Activated T-helper 9 cell treated with anti-CD3 and anti-CD28 coated beads, Interleukin-2, amount 50 U/mL, for 16 hours (primary cell): ENCODE results near the gene RND3.

Source experiments
- DNase-seq: peaks from one replicate; pipeline ENCODE4 v3.0.0-alpha.2; 2020; ENCODE audit warnings: low read depth

The RND3 gene

DNA sequence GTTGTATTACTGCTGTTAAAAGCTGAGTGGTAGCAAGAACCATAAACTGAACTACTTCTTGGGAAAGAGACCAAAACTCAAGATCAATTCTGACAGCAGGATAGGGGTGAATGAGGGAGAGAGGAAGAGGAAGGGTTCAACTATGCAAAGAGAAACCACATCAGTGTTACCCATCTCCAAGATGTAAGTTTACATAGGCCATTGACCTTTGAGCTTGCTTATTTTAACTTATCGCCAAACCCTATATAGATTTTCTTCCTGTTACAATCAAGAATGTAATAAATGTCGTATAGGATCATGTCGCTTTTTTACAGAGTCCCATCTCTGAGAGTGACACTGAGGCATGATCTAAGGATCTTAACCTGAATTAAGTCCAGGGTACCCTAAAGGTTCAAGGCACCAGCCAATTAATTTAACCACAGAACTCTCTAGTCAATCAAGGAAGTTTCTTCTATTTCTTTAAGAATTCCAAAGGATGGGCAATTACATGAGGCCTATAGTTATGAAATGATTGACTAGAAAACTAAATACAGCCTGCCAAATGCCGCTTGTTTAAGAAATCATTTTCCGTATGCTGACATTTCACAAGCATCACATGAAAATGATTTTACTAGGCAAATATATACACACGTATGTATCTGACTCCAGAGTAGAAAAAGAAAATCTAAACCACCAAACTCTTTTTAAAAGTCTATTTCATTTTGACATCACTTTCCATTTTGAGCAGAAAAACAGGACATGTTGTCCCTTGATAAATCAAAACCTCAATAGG, 11.8 kb downstream of the RND3 start:
- DNase-seq: no peak

- no peak for DNase-seq
Measured at GRCh38 chr2:150474326-150475074, 13.0 kb downstream of the RND3 start.

GRCh38 chr2:150473767-150474166, 13.7 kb downstream of the RND3 start:
- DNase-seq: no peak

DNA sequence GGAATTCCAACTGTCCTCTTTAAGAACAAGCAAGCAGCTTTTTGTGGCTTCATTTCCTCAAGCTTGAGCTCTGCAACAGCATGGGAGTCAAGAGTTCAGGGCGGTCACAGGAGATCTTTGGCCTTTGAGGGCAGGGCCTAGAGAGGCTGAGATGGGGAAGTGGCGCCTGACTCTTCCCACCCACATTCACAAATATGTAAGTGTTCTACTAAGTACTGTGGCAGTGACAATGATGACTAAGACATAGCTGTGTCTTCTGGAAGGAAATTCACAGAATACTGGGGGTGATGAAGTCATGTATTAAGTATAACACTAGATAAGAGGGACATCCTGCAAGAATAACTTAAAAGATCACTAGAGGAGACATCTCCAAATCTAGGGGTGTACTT, 15.0 kb downstream of the RND3 start:
- DNase-seq: no peak

- DNase-seq: no peak
Measured at GRCh38 chr2:150471813-150472510, 15.5 kb downstream of the RND3 start.

GRCh38 chr2:150470435-150470834, 17.0 kb downstream of the RND3 start:
- DNase-seq: no peak

DNA sequence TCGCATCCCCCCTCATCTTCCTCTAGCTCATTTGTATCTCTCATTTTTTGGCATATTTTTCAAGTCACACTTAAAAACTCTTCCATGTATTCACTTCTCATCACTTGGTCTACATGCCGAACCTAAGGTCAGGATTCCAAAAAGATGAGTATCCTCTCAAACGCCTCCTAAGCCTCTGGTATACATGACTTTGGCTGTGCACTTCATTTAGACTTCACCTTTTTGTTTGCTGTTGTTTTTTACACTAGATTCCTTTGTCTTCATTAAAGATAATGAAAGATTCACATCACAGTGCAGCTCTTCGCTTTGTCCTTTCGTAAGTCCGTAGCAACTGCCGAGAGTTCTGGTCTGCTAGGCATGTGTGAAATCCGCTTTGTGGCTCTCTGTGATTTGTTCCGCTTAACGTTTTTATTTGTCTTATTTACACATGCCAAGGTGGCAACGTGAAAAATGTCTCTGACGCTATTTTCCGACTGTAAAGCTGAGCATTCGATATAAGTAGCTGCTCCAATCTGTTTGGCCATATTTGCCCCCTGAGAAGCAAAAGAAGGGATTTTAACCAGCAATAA, 17.7 kb downstream of the RND3 start:
- no peak for DNase-seq

GRCh38 chr2:150468350-150468960, 19.0 kb downstream of the RND3 start:
- no peak for DNase-seq

DNA sequence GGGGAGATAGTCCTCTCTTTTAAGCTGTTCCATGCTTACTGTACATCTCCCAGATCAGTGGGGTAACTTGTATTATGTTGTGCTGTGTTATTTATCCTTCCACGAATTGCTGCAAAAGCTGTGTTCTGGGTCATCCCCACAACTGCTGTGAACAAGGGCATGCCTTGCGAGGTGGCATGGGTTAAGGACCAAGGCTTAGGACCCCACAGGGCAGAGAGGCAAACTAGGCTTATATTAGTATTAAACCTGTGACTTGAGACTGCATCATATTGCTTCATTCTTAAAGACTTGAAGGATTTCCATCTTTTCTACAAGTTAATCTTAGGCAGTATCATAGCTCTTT, 19.9 kb downstream of the RND3 start:
- no peak for DNase-seq

GRCh38 chr2:150466741-150467620, 20.5 kb downstream of the RND3 start:
- DNase-seq: no peak

DNA sequence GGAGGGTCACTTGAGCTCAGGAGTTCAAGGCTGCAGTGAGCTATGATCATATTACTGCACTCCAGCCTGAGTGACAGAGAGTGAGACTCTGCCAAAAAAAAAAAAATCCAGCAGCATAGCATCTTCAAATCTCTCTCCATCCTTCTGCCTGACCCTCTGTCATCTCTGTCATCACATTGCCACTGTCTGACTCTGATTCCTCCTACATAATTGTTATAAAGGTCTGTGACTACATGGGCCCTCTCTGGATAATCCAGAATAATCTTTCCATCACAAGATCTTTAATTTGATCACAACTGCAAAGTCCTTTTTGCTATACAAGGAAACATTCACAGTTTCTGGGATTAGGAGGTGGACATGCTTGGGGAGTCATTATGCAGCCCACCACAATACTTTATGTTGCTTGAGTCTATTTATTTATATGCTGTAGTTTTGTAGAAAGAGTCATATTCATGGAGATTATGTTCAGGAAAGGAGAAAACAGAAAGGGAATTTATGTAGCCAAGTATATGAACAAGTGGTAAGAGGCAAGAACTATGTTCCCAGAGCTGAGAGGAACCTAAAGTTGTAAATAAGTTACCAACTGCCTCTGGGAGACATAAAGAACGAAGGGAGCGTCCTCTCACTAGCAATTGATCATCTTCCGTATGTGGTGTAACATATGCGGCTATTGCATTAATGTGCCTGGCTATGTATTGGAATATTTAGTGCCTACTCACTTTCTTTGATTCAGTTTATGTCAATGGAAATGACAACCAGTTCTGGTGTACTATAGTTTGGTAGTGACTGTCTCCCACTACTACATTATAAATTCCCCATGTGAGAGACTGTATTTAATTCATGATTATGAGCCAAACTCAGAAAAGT, 21.5 kb downstream of the RND3 start:
- no peak for DNase-seq

DNA sequence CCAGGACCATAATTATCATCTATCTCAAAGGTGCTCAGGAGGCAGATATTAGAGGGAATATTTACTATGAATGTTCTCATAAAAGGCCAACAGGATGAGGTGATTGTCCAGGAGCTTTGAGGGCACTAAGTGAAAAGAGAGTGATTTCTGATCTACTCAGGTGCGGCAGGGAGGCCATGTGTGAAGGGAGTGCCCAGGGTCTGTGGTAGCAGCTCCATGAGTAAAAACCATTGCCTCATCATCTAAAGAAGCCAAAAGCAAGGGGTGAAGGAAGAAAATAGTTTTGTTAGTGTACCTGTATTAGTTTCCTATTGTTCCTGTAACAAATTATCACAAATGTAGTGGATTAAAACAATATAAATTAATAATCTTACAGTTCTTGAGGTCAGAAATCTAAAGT, 22.5 kb downstream of the RND3 start:
- DNase-seq: no peak

DNA sequence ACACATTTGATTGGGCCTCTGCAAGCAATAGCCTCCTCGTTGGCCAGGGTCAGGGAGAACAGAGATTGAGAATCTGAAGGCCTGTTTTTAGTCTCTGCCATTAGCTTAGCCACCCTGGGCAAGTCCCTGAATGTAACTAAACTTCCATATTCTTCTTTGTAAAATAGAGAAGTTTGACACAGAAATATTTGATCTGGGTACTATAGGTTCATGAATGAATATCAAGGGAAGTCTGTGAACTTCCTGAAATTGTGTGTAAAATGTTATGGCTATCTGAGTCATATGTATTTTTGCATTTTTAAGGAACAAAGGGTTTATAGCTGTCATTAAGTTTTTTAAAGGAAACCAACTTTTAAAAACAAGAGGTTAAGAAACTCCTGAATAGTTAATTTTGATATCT, 23.2 kb downstream of the RND3 start:
- no peak for DNase-seq

GRCh38 chr2:150462770-150463169, 24.7 kb downstream of the RND3 start:
- no peak for DNase-seq

DNA sequence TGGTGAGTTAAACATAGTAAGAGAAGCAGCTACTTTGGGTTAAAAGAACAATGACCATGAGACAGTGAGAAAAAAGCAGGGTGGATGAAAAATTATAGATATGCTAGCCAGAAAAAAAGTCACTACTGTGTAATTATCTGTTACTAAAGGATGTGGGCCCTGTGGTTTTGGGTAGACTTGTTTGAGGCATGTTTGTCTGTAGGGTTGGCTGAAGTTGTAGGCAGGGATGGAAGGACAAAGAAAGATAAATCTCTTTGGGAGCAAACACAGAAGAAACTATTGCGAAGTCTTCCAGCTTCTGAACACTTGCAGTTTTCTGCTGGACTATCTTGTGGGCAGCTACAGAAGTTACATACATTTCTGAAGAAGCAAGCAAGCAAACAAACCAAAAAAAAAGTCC, 28.2 kb downstream of the RND3 start:
- no peak for DNase-seq

DNA sequence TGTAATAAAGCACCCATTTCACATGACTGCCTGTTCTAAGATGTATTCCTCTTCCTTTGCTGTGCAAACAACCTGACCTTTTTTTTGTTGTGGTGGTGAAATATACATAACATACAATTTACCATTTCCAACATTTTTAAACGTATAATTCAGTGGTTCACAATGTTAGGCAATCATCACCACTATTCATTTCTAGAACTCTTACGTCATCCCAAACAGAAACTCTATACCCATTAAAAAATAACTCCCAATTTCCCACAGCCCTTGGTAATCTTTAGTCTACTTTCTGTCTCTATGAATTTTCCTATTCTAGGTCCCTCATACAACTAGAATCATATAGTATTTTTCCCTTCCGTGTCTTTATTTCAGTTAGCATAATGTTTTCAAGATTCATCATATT, 36.7 kb downstream of the RND3 start:
- no peak for DNase-seq

- DNase-seq: no peak
Measured at GRCh38 chr2:150449856-150450255, 37.6 kb downstream of the RND3 start.

DNA sequence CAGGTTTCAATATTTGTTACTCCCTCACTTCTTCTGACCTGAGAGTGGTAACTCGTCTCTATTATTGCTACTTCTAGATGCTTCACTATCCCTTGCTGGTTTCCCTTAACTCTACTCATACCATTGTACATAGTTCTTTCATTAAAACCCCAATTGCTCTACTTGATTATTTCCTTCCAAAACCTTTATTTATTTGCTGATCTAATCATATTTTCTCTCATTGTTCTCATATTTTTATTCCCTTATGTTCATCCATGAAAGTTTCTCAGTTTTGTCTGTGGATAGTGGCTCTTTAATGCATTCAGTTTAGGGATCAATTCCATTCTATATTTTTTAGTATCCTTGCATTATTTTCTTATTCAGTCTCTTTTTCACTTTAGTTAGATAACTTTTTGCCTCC, 42.1 kb downstream of the RND3 start:
- no peak for DNase-seq

- DNase-seq: no peak
Measured at GRCh38 chr2:150442484-150442883, 45.0 kb downstream of the RND3 start.

GRCh38 chr2:150441784-150442183, 45.7 kb downstream of the RND3 start:
- DNase-seq: no peak
